Non-pigmented ciliary epithelial cell (primary cell): ENCODE results near the gene SLA2.

Experiments used
- DNase-seq: peaks from one replicate; pipeline ENCODE4 v3.0.0-alpha.2; 2010; ENCODE audit warnings: low read depth

Gene SLA2

GRCh38 chr20:36607586-36608387 lies 38.2 kb downstream of the SLA2 start:
- DNase-seq = no peak

- no peak for DNase-seq
These were observed 39.6 kb downstream of the SLA2 start for GRCh38 chr20:36606158-36607066.

GRCh38 chr20:36605399-36606157 lies 40.4 kb downstream of the SLA2 start, which contains the start of gene RAB5IF:
RAB5IF (plus strand) TSS chr20:36605779; CDS start chr20:36605952, 173 bp downstream.
- DNase-seq = peak; percentile 93

- no peak for DNase-seq
These were observed 41.0 kb downstream of the SLA2 start for GRCh38 chr20:36604952-36605398.

- DNase-seq = no peak
These were observed 44.5 kb downstream of the SLA2 start for GRCh38 chr20:36601540-36601939.

- no peak for DNase-seq
These were observed 46.1 kb downstream of the SLA2 start for GRCh38 chr20:36599912-36600345.

GRCh38 chr20:36593347-36593929 lies 52.6 kb downstream of the SLA2 start:
- no peak for DNase-seq

GRCh38 chr20:36591854-36592641 lies 53.9 kb downstream of the SLA2 start:
- no peak for DNase-seq

- DNase-seq = no peak
These were observed 54.7 kb downstream of the SLA2 start for GRCh38 chr20:36591281-36591680.

- DNase-seq = no peak
These were observed 58.5 kb downstream of the SLA2 start for GRCh38 chr20:36587388-36588070.

- DNase-seq = no peak
These were observed 60.4 kb downstream of the SLA2 start for GRCh38 chr20:36585410-36586125.

- DNase-seq = no peak
These were observed 61.9 kb downstream of the SLA2 start for GRCh38 chr20:36584018-36584481.

- no peak for DNase-seq
These were observed 63.2 kb downstream of the SLA2 start for GRCh38 chr20:36582821-36583220.

- DNase-seq = no peak
These were observed 63.7 kb downstream of the SLA2 start for GRCh38 chr20:36582322-36582721.

- DNase-seq = no peak
These were observed 65.9 kb downstream of the SLA2 start for GRCh38 chr20:36579996-36580545.

GRCh38 chr20:36578356-36579041 lies 67.5 kb downstream of the SLA2 start:
- DNase-seq = no peak

- no peak for DNase-seq
These were observed 69.9 kb downstream of the SLA2 start for GRCh38 chr20:36576081-36576445.

- no peak for DNase-seq
These were observed 71.4 kb downstream of the SLA2 start for GRCh38 chr20:36574366-36575135.
